Esophagus squamous epithelium (tissue), 5 donors: ENCODE data around the gene ADAM12. TPM values are rescaled to one million over a fixed set of nuclear protein-coding genes. Genes with fewer than 3 reads are reported as not detected.

Experiments
- DNase-seq: peaks from one replicate; lab custom pipeline; 2025; lab: John Stamatoyannopoulos, UW
- H3K27ac ChIP-seq, 4 donors: fragments of 200-600 bp; sonication (generic); one replicate each; pipeline ENCODE4 v1.5.1; 2016 to 2019; ENCODE audit warnings: mild to moderate bottlenecking in 1 of 4
- H3K27me3 ChIP-seq, 4 donors: fragments of 200-600 bp; sonication (generic); 1 replicate in 3 of 4; 2 replicates in 1 of 4; pipeline versions ENCODE4 v1.5.1 to v1.6.0; 2017 to 2021; ENCODE audit warnings: antibody characterized with exemption in 1 of 4
- H3K36me3 ChIP-seq, 3 donors: fragments of 200-600 bp; sonication (generic); one replicate each; pipeline ENCODE4 v1.5.1; 2016 to 2019
- H3K4me1 ChIP-seq, 3 donors: fragments of 200-600 bp; sonication (generic); one replicate each; pipeline ENCODE4 v1.5.1; 2017 to 2019
- H3K4me3 ChIP-seq, 4 donors: fragments of 200-600 bp; sonication (generic); 1 replicate in 3 of 4; 2 replicates in 1 of 4; pipeline ENCODE4 v1.5.1; 2016 to 2019; ENCODE audit warnings: mild to moderate bottlenecking in 2 of 4, moderate library complexity in 1 of 4
- H3K9me3 ChIP-seq, 3 donors: fragments of 200-600 bp; sonication (generic); one replicate each; pipeline ENCODE4 v1.5.1; 2016 to 2019
- CTCF ChIP-seq, 6 experiments: fragments of 450-650 bp in 4 of 6; fragments of 200-600 bp in 2 of 6; sonication (generic) in 2 of 6; IDR thresholded peaks; one replicate each; pipeline ENCODE4 v1.5.1; 2016 to 2019; ENCODE audit warnings: antibody characterized with exemption in 6 of 6, mild to moderate bottlenecking in 4 of 6, moderate library complexity in 4 of 6
- POLR2A ChIP-seq, 4 donors: fragments of 450-650 bp; IDR thresholded peaks; one replicate each; pipeline ENCODE4 v1.6.1; 2017; ENCODE audit warnings: antibody characterized with exemption in 4 of 4, mild to moderate bottlenecking in 4 of 4, moderate library complexity in 3 of 4
- WGBS, 2 donors: methylation state at CpG; one replicate each; pipeline ENCODE4 v1.1.5; 2018; 5-methylcytosine and 5-hydroxymethylcytosine counted together
- intact Hi-C: fragments of 100-400 bp; cut with DNase I; formaldehyde crosslinking; loops from one replicate; pipeline ENCODE4 v1.15.0; 2022
- total RNA-seq, 4 donors: library from RNA; depleted of rRNA; stranded (reverse); fragments of >200 nt; gene quantifications; one replicate each; pipeline ENCODE4 v1.1.0, GENCODE V29; 2016
- donor health status: DM: yes; HTN: yes; CAD: no.

ADAM12 gene
- total RNA-seq, 4 donors from 2014 or later: 0.57 to 1.1 (median 0.76) TPM; not detected in 1

GRCh38 chr10:126398383-126398743, 10.1 kb upstream of the ADAM12 start:
- 76 to 83% methylated on average over 3 of the region's 3 CpGs for WGBS, 2 donors
- no peak for DNase-seq
- Histone ChIP-seq H3K9me3 (no peaks in the 10 kb centered on the region), H3K4me3 (no peak overlapping the region), H3K4me1 (no peaks in the 10 kb centered on the region), H3K36me3 (no peaks in the 10 kb centered on the region), H3K27me3 (peaks cover 0 to 8% (median 0%) of the 10 kb centered on the region in 4 donors), H3K27ac (no peak overlapping the region)
- no peak for TF ChIP-seq CTCF (IDR thresholded peaks at IDR 0.05)
- TF ChIP-seq POLR2A (IDR thresholded peaks at IDR 0.05): no peak
- intact Hi-C loops: no loop called here

- no peak overlapping the region for H3K27ac ChIP-seq
- no peak for DNase-seq
- 82 to 88% methylated on average over 4 of the region's 4 CpGs for WGBS, 2 donors
- H3K27me3 ChIP-seq: peaks cover 0 to 8% (median 0%) of the 10 kb centered on the region in 4 donors
- TF ChIP-seq CTCF (IDR thresholded peaks at IDR 0.05) (no peak), POLR2A (IDR thresholded peaks at IDR 0.05) (no peak)
- no peaks in the 10 kb centered on the region for H3K36me3 ChIP-seq
- H3K9me3 ChIP-seq: no peaks in the 10 kb centered on the region
- no peaks in the 10 kb centered on the region for H3K4me1 ChIP-seq
- intact Hi-C loops: no loop called here
- no peak overlapping the region for H3K4me3 ChIP-seq
Measured at GRCh38 chr10:126397640-126398382, 9.5 kb upstream of the ADAM12 start.

GRCh38 chr10:126397156-126397555, 8.9 kb upstream of the ADAM12 start:
- WGBS, 2 donors: 70 to 96% methylated on average over 3 of the region's 3 CpGs
- Histone ChIP-seq H3K9me3 (no peaks in the 10 kb centered on the region), H3K4me3 (no peak overlapping the region), H3K27me3 (peaks cover 0 to 8% (median 0%) of the 10 kb centered on the region in 4 donors), H3K36me3 (no peaks in the 10 kb centered on the region), H3K27ac (no peak overlapping the region), H3K4me1 (no peaks in the 10 kb centered on the region)
- DNase-seq: no peak
- intact Hi-C loops: no loop called here
- TF ChIP-seq POLR2A (IDR thresholded peaks at IDR 0.05): no peak
- no peak for TF ChIP-seq CTCF (IDR thresholded peaks at IDR 0.05)

- 75 to 78% methylated on average over 1 to 2 of the region's 2 CpGs for WGBS, 2 donors
- Histone ChIP-seq H3K4me1 (peaks cover 0 to 7% (median 0%) of the 10 kb centered on the region in 3 donors), H3K4me3 (no peak overlapping the region), H3K9me3 (no peaks in the 10 kb centered on the region), H3K36me3 (no peaks in the 10 kb centered on the region), H3K27ac (no peak overlapping the region), H3K27me3 (peaks cover 0 to 16% (median 0%) of the 10 kb centered on the region in 4 donors)
- TF ChIP-seq CTCF (IDR thresholded peaks at IDR 0.05) (no peak), POLR2A (IDR thresholded peaks at IDR 0.05) (no peak)
- no peak for DNase-seq
- intact Hi-C loops: no loop called here
Measured at GRCh38 chr10:126394948-126395347, 6.7 kb upstream of the ADAM12 start.

GRCh38 chr10:126393076-126393475, 4.8 kb upstream of the ADAM12 start:
- no peaks in the 10 kb centered on the region for H3K36me3 ChIP-seq
- peaks cover 0 to 16% (median 6%) of the 10 kb centered on the region in 3 donors for H3K4me1 ChIP-seq
- no peak for DNase-seq
- H3K9me3 ChIP-seq: no peaks in the 10 kb centered on the region
- intact Hi-C loops: no loop called here
- no peak overlapping the region for H3K4me3 ChIP-seq
- H3K27me3 ChIP-seq: peaks cover 0 to 31% (median 0%) of the 10 kb centered on the region in 4 donors
- no peak overlapping the region for H3K27ac ChIP-seq
- 73 to 78% methylated on average over 4 of the region's 4 CpGs for whole genome bisulfite sequencing, 2 donors
- TF ChIP-seq POLR2A (IDR thresholded peaks at IDR 0.05) (no peak), CTCF (IDR thresholded peaks at IDR 0.05) (no peak)
